ENCODE data around the gene PRDM16.

GRCh38 chr1:3142751-3143150 lies 73.7 kb downstream of the PRDM16 start:
- no peak for TF ChIP-seq CTCF (IDR thresholded peaks at IDR 0.05; ENCODE audit: low read depth, low read length)
- TF ChIP-seq POLR2A (IDR thresholded peaks at IDR 0.05; ENCODE audit: extremely low read depth, insufficient read length) = no peak
- no peak for TF ChIP-seq MAX (IDR thresholded peaks at IDR 0.05; ENCODE audit: low read depth, low read length)
